Liver (tissue), 3 donors: ENCODE measurements around the gene CHRM1.

ENCODE experiments used
- GABPA ChIP-seq, 2 donors: IDR thresholded peaks in 1 of 2; conservative IDR thresholded peaks in 1 of 2; 2 replicates each; pipeline ENCODE4 v1.6.1; 2016; ENCODE audit warnings: antibody characterized with exemption in 2 of 2, mild to moderate bottlenecking in 1 of 2, moderate library complexity in 1 of 2
- JUND ChIP-seq, 2 donors: IDR thresholded peaks; 2 replicates each; pipeline ENCODE4 v1.6.1; 2016; ENCODE audit warnings: antibody characterized with exemption in 2 of 2
- RXRA ChIP-seq, 2 donors: IDR thresholded peaks; 2 replicates each; pipeline ENCODE4 v1.6.1; 2017 to 2018; ENCODE audit warnings: antibody characterized with exemption in 2 of 2, mild to moderate bottlenecking in 1 of 2
- SP1 ChIP-seq: IDR thresholded peaks from 2 replicates; pipeline ENCODE4 v1.6.1; 2018; ENCODE audit warnings: antibody characterized with exemption, mild to moderate bottlenecking
- TAF1 ChIP-seq: conservative IDR thresholded peaks from 2 replicates; pipeline ENCODE4 v1.6.1; 2016; ENCODE audit warnings: antibody characterized with exemption, mild to moderate bottlenecking
- TF ChIP-seq, protein P1 (sequence below): fragments of 150-350 bp; IDR thresholded peaks from 2 replicates; pipeline ENCODE4 v1.5.1; 2017; ENCODE audit warnings: improper control_type of control experiment, low read depth, low read length; ENCODE audit not compliant: missing input control
- donor health status: healthy.
- donor health status: healthy.

DNA sequence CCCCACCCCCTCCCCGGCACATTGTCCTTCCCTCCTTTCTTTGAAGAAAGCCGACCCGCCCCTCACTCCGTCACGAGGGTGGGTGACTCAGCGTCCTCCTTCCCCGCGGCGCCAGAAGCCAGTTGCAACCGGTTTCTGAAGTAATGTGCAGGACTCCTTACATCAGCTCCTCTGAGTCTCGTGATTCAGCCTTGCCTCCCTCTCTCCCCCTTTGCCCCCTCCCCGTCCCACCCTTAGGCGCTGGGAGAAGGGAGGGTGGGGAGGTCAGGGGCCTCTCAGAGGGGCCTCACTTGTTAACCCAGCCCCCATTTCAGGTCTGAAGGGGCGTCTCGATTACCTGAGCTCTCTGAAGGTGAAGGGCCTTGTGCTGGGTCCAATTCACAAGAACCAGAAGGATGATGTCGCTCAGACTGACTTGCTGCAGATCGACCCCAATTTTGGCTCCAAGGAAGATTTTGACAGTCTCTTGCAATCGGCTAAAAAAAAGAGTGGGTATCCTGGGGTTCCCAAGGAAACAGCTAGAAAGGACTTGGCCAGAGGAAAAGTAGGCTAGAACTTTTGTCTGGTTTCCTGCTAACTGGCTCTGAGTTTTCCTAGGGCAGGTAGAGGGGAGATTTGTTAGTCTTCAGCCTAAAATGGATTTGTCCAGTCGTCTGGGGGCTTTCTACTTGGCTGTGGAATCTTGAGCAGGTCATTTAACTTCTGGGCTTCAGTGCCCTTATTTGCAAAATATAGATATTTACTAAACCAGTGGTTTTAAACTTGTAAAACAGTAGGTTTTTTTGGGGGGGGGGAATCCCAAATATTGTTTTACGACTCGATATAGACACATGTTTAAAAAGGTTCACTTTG lies 39.4 kb downstream of the CHRM1 start:
- TF ChIP-seq, protein P1, sequence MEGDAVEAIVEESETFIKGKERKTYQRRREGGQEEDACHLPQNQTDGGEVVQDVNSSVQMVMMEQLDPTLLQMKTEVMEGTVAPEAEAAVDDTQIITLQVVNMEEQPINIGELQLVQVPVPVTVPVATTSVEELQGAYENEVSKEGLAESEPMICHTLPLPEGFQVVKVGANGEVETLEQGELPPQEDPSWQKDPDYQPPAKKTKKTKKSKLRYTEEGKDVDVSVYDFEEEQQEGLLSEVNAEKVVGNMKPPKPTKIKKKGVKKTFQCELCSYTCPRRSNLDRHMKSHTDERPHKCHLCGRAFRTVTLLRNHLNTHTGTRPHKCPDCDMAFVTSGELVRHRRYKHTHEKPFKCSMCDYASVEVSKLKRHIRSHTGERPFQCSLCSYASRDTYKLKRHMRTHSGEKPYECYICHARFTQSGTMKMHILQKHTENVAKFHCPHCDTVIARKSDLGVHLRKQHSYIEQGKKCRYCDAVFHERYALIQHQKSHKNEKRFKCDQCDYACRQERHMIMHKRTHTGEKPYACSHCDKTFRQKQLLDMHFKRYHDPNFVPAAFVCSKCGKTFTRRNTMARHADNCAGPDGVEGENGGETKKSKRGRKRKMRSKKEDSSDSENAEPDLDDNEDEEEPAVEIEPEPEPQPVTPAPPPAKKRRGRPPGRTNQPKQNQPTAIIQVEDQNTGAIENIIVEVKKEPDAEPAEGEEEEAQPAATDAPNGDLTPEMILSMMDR, result no peak
- TF ChIP-seq SP1, result no peak
- no peak for TF ChIP-seq RXRA (IDR thresholded peaks at IDR 0.05)
- no peak for TF ChIP-seq GABPA (IDR thresholded peaks at IDR 0.05 in 1 of 2, conservative IDR thresholded peaks at IDR 0.05 in 1 of 2)
- TF ChIP-seq JUND (IDR thresholded peaks at IDR 0.05), result peak; percentile 44 to 89
- TF ChIP-seq TAF1, result no peak
